HG03571 (cell line): ENCODE results near the gene RASA3.

Experiments
- ATAC-seq: cut with Tn5 transposase; IDR thresholded peaks from one replicate; pipeline ENCODE4 v1.9.1; 2021; ENCODE audit not compliant: unreplicated experiment

Gene RASA3

GRCh38 chr13:114042066-114042815 lies 90.2 kb downstream of the RASA3 start:
- ATAC-seq, result no peak

GRCh38 chr13:114041493-114041892 lies 90.9 kb downstream of the RASA3 start:
- ATAC-seq, result no peak

GRCh38 chr13:114039471-114040141 lies 92.8 kb downstream of the RASA3 start:
- ATAC-seq, result no peak

DNA sequence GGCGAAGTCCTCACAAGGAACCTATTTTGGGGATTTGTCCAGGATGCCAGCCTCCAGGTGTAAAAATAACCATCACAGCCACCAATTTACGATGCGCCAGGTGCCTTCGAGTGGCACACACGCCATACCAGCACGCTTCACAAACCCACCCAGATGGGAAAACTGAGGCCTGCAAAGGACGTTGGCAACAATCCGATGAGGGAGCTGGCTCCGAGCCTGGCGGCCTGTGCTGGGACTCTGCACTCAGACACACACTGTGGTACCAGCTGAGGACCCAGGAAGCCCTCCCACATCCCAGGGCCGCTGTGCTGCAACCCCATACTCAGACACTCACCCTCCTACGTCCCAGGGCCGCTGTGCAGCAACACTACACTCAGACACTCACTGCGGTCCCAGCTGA lies 93.5 kb downstream of the RASA3 start:
- no peak for ATAC-seq

DNA sequence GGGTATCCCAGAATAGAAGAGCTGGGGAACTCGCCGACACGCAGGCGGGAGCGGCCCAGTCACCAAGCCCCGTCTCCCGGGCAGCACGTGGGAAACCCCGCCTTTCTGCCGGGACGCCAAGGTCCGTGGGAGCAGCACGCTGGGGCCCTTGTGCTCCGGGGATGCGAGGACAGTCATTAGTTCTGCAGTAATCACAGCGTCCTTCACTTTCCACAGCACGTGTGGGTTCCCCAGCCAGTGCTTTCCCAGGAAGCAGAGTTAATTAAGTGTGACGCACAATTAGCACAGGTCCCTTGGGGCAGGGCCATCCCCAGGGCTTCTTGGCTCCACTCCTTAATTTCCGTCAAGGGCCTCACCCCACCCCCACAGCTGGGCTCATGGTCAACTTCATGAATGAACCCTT lies 94.2 kb downstream of the RASA3 start:
- no peak for ATAC-seq

GRCh38 chr13:114037674-114038073 lies 94.7 kb downstream of the RASA3 start:
- ATAC-seq, result no peak

DNA sequence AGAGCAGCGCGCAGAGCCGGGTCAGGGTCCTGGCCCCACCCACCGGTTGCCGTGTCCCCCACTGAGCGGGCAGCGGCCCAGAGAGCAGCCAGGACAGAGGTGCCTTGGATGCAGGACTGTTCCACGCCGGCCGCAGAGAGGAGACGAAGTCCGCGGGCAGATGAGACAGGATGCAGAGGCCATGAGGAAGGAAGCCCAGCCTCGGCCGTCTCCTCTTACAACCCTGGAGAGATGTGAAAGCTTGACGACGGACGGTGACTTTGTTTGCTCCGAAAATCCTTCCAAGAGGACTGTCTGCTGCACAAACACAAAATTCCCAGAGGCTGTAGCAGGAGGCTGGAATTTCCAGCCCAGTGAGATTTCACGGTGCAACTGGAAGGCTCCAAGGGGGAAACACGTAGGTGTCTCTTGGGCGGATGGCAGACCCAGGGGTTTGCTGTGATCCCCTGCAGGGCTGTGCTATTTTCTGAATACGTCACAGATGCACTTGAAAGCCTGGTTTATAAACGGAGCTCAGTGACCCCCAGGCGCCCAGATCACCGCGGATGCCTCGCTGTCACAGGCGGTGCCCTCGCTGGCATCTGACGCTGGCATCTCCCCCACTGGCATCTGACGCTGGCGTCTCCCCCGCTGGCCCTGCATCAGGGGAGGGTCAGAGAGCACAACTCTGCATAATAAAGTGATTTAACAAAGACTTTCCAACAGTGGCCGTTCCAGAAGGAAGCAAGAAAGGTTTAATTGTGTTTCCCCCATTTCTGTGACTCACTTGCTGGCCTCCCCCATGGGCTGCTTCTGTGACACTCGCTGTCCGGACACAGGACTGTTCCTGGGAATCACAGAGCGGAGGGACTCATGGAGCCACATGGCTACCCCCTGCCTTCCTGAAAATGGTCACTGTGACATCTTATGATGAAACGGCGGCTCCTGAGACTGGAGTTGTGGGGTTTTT lies 96.6 kb downstream of the RASA3 start:
- ATAC-seq, result no peak

- no peak for ATAC-seq
These were observed 97.2 kb downstream of the RASA3 start for GRCh38 chr13:114035186-114035582.

GRCh38 chr13:114034481-114034891 lies 97.9 kb downstream of the RASA3 start:
- no peak for ATAC-seq

- ATAC-seq, result no peak
These were observed 98.7 kb downstream of the RASA3 start for GRCh38 chr13:114033541-114034315.

GRCh38 chr13:114032126-114032799 lies 100.2 kb downstream of the RASA3 start:
- no peak for ATAC-seq

DNA sequence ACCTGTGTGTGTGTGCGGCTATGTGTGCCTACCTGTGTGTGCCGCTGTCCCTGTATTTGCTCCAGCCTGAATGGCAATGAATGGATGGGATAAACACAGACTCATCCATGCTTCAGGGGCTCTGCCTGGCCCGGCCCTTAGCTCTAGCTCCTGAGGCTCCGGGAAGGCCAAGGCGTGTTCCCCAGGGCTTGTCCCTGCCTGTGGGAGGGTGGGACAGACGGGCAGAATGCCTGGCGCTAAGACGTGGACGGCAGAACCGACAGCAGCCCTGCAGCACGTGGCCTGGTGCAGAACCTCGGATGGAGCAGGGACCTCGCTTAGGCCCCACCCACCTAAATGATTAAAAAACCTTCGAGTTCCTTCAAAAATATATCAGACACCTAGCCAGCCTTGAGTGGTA lies 100.8 kb downstream of the RASA3 start:
- no peak for ATAC-seq

DNA sequence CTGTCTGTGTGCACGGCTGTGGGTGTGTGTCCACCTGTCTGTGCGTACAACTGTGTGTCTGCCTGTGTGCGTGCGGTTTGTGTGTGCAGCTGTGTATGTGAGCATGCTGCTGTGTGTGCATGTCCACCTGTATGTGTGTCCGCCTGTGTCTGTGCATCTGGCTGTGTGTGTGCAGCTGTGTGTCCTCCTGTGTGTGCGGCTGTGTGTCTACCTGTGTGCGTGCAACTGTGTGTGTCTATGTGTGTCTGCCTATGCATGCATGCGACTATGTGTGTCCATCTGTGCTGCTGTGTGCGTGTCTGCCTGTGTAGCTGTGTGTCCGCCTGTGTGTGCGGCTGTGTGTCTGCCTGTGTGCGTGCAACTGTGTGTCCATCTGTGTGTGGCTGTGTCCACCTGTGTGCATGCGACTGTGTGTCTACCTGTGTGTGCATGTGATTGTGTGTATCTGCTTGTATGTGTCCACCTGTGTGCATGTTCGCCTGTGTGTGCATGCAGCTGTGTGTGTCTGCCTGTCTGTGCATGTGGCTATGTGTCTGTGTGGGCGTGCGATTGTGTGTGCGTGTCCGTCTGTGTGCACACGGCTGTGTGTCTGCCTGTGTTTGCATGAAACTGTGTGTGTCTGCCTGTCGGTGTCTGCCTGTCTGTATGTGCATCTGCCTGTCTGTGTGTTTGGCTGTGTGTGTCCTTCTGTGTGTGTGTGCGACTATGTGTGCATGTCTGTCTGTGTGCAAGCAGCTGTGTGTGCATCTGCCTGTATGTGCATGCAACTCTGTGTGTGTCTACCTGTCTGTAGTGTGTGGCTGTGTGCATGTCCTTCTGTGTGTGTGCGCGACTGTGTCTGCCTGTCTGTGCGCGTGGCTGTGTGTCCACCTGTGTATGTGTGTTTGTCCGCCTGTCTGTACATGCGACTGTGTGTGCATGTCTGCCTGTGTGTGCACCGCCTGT lies 101.5 kb downstream of the RASA3 start:
- ATAC-seq, result no peak

DNA sequence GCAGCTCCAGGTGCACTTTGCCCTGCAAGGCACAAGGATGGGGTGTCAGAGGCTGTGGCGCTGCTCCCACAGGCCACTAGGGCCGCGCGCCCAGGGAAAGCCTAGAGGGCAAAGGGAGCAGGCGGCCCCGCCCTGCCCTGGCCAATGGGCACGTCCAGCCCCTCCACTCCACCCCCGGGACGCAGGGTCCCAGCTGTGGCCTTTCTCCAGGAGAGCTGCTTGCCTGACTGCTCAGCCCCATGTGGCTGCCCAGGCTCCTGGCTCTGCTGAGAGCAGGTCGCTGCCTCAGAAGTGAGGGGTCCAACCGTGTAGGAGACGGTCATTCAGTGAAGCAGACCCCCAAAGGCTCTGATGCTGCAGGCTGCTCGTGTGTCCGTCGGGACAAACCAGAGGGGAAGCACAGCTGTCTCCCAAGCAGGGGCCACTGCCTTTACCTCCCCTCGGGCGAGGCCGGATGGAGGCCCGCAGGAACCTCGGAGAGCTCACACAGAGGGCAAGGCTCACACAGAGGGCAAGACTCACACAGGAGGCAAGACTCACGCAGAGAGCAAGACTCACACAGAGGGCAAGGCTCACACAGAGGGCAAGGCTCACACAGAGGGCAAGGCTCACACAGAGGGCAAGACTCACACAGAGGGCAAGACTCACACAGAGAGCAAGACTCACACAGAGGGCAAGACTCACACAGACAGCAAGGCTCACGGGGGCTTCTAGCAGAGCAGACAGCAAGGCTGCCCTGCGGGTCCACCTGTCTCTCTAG lies 102.4 kb downstream of the RASA3 start:
- ATAC-seq, result no peak

DNA sequence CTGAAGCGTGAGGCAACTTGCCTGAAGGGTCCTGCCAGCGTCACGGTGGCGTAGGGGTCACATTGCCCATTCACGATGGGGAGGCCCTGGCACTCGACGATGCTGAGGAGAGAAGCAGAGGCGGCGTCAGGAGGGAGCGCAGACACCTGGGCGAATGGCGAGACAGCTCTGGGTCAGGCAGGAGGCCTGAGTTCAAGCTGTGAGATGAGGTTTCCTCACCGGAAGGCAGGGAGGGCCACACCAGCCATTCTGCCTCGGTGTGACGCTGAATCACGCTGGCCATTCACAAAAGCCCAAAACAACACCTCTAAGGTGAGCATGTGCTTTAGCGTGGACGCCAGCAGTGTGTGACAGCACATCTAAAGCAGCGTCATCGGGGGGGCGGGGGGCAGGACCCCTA lies 104.6 kb downstream of the RASA3 start:
- no peak for ATAC-seq

DNA sequence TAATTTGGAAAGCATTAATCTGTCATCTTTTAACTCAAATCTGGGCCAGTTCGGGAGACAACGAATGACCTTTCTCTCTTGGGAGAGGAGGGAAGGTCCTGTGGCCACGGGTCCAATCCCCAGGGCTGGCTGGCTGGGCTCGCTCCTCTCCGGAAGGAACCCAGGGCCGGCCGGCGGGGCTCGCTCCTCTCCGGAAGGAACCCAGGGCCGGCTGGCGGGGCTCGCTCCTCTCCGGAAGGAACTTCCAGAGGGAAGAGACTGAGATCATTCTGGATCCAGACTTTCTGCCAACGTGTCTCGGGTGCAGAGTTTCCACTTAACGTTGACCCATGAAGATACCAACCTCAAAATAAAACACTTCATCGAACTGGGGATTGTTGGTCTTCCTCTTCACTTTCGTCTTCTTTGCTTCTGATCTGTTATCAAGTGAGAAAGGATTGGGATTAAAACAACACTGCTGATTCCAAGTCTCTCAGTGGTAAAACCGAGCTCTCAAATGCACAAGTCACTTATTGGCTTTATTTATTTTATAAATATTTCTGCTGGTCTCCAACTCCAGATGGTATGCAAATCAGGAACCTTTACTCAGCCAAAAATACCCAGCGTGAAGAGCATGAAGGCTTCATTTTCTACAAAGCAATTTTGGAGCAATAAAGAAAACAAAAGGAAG lies 105.2 kb downstream of the RASA3 start:
- no peak for ATAC-seq

DNA sequence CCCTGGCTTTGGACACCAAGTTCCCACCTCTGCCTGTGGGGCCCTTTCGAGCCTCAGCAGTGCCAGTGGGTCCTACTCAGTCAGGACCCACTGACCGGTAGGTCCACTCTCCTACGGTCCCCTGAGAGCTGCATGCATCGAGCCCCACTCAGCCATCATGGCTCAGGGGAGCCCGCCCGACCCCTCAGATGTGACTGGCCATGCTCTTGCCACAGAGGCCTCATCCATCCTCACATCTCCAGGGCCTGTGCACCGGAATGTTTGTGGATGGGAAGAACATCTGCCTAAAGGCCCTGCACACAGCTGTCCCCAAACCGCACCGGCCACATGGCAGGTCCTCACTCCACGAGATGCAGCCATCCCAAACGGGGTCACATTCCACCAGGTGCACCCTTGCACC lies 105.9 kb downstream of the RASA3 start:
- ATAC-seq, result no peak
